Progenitor cell of endocrine pancreas (in vitro differentiated cells): ENCODE data around the gene PLB1. TPM values are rescaled to one million over a fixed set of nuclear protein-coding genes. Genes with fewer than 3 reads are reported as not detected.
"Not testable (repeated sequence)": the region's sequence is repeated elsewhere in the genome, so short reads cannot be mapped to it uniquely, and the experiment has no call there.

Experiments used
- DNase-seq: peaks from one replicate; pipeline ENCODE4 v3.0.0; 2021; ENCODE audit warnings: low spot score; ENCODE audit not compliant: unreplicated experiment
- H3K27ac Mint-ChIP-seq: 2 replicates; pipeline ENCODE4 v1.8.0; 2021; ENCODE audit warnings: mild to moderate bottlenecking, moderate library complexity, mixed read lengths
- H3K27me3 Mint-ChIP-seq: 2 replicates; pipeline ENCODE4 v1.8.0; 2021; ENCODE audit warnings: mixed read lengths
- H3K36me3 Mint-ChIP-seq: 2 replicates; pipeline ENCODE4 v1.8.0; 2022; ENCODE audit warnings: mixed read lengths; ENCODE audit not compliant: insufficient read depth
- H3K4me1 Mint-ChIP-seq: 2 replicates; pipeline ENCODE4 v1.8.0; 2021; ENCODE audit warnings: low read depth, mixed read lengths
- H3K4me3 Mint-ChIP-seq: 2 replicates; pipeline ENCODE4 v1.8.0; 2021; ENCODE audit warnings: low read depth, mild to moderate bottlenecking, moderate library complexity, mixed read lengths
- H3K9me3 Mint-ChIP-seq: 2 replicates; pipeline ENCODE4 v1.8.0; 2021; ENCODE audit warnings: low read depth, mixed read lengths
- CTCF ChIP-seq: fragments of 200-600 bp; sonication (generic); IDR thresholded peaks from one replicate; pipeline ENCODE4 v1.5.0; 2021; ENCODE audit warnings: antibody characterized with exemption, mild to moderate bottlenecking; ENCODE audit not compliant: unreplicated experiment
- total RNA-seq: library from RNA; stranded (reverse); gene quantifications from 2 replicates; pipeline ENCODE4 v1.2.1, GENCODE V29; 2021

Gene PLB1
- total RNA-seq, 1 donor from 2014 or later, result 0.65 TPM

- no peak overlapping the region for H3K27ac Mint-ChIP-seq
- H3K27me3 Mint-ChIP-seq, result peaks cover 6% of the 10 kb centered on the region
- TF ChIP-seq CTCF, result no peak
- no peak for DNase-seq
- H3K9me3 Mint-ChIP-seq, result peaks cover 3% of the 10 kb centered on the region
- no peaks in the 10 kb centered on the region for H3K36me3 Mint-ChIP-seq
- H3K4me3 Mint-ChIP-seq, result no peak overlapping the region
- no peaks in the 10 kb centered on the region for H3K4me1 Mint-ChIP-seq
Observed at GRCh38 chr2:28470759-28471158, 25.1 kb upstream of the PLB1 start.

GRCh38 chr2:28471214-28471613, 24.6 kb upstream of the PLB1 start:
- Mint-ChIP-seq H3K27ac (no peak overlapping the region), H3K27me3 (peaks cover 6% of the 10 kb centered on the region), H3K4me1 (no peaks in the 10 kb centered on the region), H3K9me3 (peaks cover 3% of the 10 kb centered on the region), H3K4me3 (no peak overlapping the region), H3K36me3 (no peaks in the 10 kb centered on the region)
- no peak for DNase-seq
- TF ChIP-seq CTCF, result no peak

GRCh38 chr2:28471701-28472236, 24.1 kb upstream of the PLB1 start:
- peaks cover 6% of the 10 kb centered on the region for H3K27me3 Mint-ChIP-seq
- H3K9me3 Mint-ChIP-seq, result peaks cover 3% of the 10 kb centered on the region
- DNase-seq, result no peak
- H3K4me1 Mint-ChIP-seq, result no peaks in the 10 kb centered on the region
- H3K27ac Mint-ChIP-seq, result no peak overlapping the region
- no peak overlapping the region for H3K4me3 Mint-ChIP-seq
- no peaks in the 10 kb centered on the region for H3K36me3 Mint-ChIP-seq
- no peak for TF ChIP-seq CTCF

- not testable (repeated sequence) for H3K27me3 Mint-ChIP-seq, H3K4me3 Mint-ChIP-seq, DNase-seq, H3K27ac Mint-ChIP-seq, H3K9me3 Mint-ChIP-seq, H3K36me3 Mint-ChIP-seq, H3K4me1 Mint-ChIP-seq
Observed at GRCh38 chr2:28472641-28473040, 23.2 kb upstream of the PLB1 start.

GRCh38 chr2:28475088-28475595, 20.7 kb upstream of the PLB1 start:
- Mint-ChIP-seq H3K4me3 (no peak overlapping the region), H3K27ac (no peak overlapping the region), H3K27me3 (peaks cover 11% of the 10 kb centered on the region), H3K9me3 (peaks cover 4% of the 10 kb centered on the region), H3K36me3 (no peaks in the 10 kb centered on the region), H3K4me1 (no peaks in the 10 kb centered on the region)
- TF ChIP-seq CTCF, result no peak
- DNase-seq, result no peak

- H3K27me3 Mint-ChIP-seq, result peaks cover 6% of the 10 kb centered on the region
- no peak overlapping the region for H3K4me3 Mint-ChIP-seq
Observed at GRCh38 chr2:28477087-28477486, 18.8 kb upstream of the PLB1 start.

More at GRCh38 chr2:28477087-28477486, 18.8 kb upstream of the PLB1 start:
- Mint-ChIP-seq H3K4me1 (no peaks in the 10 kb centered on the region), H3K9me3 (peaks cover 5% of the 10 kb centered on the region), H3K36me3 (no peaks in the 10 kb centered on the region), H3K27ac (no peak overlapping the region)
- no peak for TF ChIP-seq CTCF
- DNase-seq, result no peak
